RWPE2 (cell line): Measurements from ENCODE around the gene HBP1.
A peak's percentile ranks its signal among the peaks of the same experiment; 100 is the strongest.
"Not testable (repeated sequence)": the region's sequence is repeated elsewhere in the genome, so short reads cannot be mapped to it uniquely, and the experiment has no call there.

ENCODE experiments used
- ATAC-seq: fragments of 200-7000 bp; cut with Tn5 transposase; 3 replicates; pipeline ENCODE4 v1.9.1; 2021; ENCODE audit warnings: low read depth
- DNase-seq: peaks from one replicate; pipeline ENCODE4 v3.0.0-alpha.2; 2020; ENCODE audit warnings: low spot score
- H3K27ac ChIP-seq: fragments of 450-650 bp; 2 replicates; pipeline ENCODE4 v1.5.1; 2017; ENCODE audit warnings: mild to moderate bottlenecking; ENCODE audit not compliant: poor library complexity, severe bottlenecking
- H3K27me3 ChIP-seq: fragments of 250-450 bp; sonication (Bioruptor Pico); 2 replicates; pipeline ENCODE4 v1.5.1; 2021; ENCODE audit warnings: mild to moderate bottlenecking, moderate library complexity; ENCODE audit not compliant: insufficient read depth, poor library complexity, severe bottlenecking
- H3K36me3 ChIP-seq: fragments of 250-450 bp; sonication (Bioruptor Pico); 2 replicates; pipeline ENCODE4 v1.5.1; 2020; ENCODE audit warnings: low read depth, mild to moderate bottlenecking, moderate library complexity
- H3K4me1 ChIP-seq: fragments of 250-450 bp; sonication (Bioruptor Pico); 2 replicates; pipeline ENCODE4 v1.5.1; 2021; ENCODE audit warnings: mild to moderate bottlenecking, moderate library complexity; ENCODE audit not compliant: insufficient read depth, poor library complexity, severe bottlenecking
- H3K4me3 ChIP-seq: fragments of 250-450 bp; sonication (Bioruptor Pico); 2 replicates; pipeline ENCODE4 v1.5.1; 2021; ENCODE audit warnings: mild to moderate bottlenecking, moderate library complexity; ENCODE audit not compliant: severe bottlenecking
- H3K9me3 ChIP-seq: fragments of 250-450 bp; sonication (Bioruptor Pico); 2 replicates; pipeline ENCODE4 v1.5.1; 2021; ENCODE audit warnings: mild to moderate bottlenecking, moderate library complexity; ENCODE audit not compliant: severe bottlenecking
- CTCF ChIP-seq: fragments of 450-650 bp; IDR thresholded peaks from one replicate; pipeline ENCODE4 v1.5.1; 2017; ENCODE audit warnings: mild to moderate bottlenecking, moderate library complexity; ENCODE audit not compliant: poor library complexity, severe bottlenecking

Gene HBP1

GRCh38 chr7:107220356-107220755, 51.6 kb downstream of the HBP1 start:
- no peak for ATAC-seq
- Histone ChIP-seq H3K9me3 (no peaks in the 10 kb centered on the region), H3K4me1 (no peaks in the 10 kb centered on the region), H3K27ac (no peak overlapping the region), H3K4me3 (no peak overlapping the region), H3K36me3 (0 out of 2 replicates have a peak, but pooled peaks cover 5% of the 10 kb centered on the region), H3K27me3 (no peaks in the 10 kb centered on the region)
- DNase-seq: no peak
- TF ChIP-seq CTCF: no peak

GRCh38 chr7:107220806-107221205, 52.0 kb downstream of the HBP1 start:
- H3K4me1 ChIP-seq, DNase-seq, H3K27me3 ChIP-seq, H3K27ac ChIP-seq, H3K36me3 ChIP-seq, ATAC-seq, H3K4me3 ChIP-seq, H3K9me3 ChIP-seq: not testable (repeated sequence)

GRCh38 chr7:107224374-107225223, 55.8 kb downstream of the HBP1 start:
- Histone ChIP-seq H3K4me1 (no peaks in the 10 kb centered on the region), H3K36me3 (peaks cover 9% of the 10 kb centered on the region; the same call in 1 of the 2 replicates), H3K27me3 (no peaks in the 10 kb centered on the region), H3K27ac (no peak overlapping the region), H3K4me3 (no peak overlapping the region), H3K9me3 (no peaks in the 10 kb centered on the region)
- no peak for TF ChIP-seq CTCF
- ATAC-seq: no peak
- DNase-seq: no peak

- no peak for TF ChIP-seq CTCF
Observed at GRCh38 chr7:107228291-107228690, 59.5 kb downstream of the HBP1 start.

GRCh38 chr7:107230334-107230733, 61.5 kb downstream of the HBP1 start:
- no peak overlapping the region for H3K4me3 ChIP-seq
- ATAC-seq (peak; percentile 95), DNase-seq (no peak)
- H3K9me3 ChIP-seq: no peaks in the 10 kb centered on the region
- peak overlapping the region; percentile 93 for H3K27ac ChIP-seq
- peaks cover 12% of the 10 kb centered on the region; the same call in 1 of the 2 replicates for H3K36me3 ChIP-seq
- H3K27me3 ChIP-seq: no peaks in the 10 kb centered on the region
- peaks cover 43% of the 10 kb centered on the region for H3K4me1 ChIP-seq
- no peak for TF ChIP-seq CTCF

More at GRCh38 chr7:107228291-107228690, 59.5 kb downstream of the HBP1 start:
- DNase-seq (no peak), ATAC-seq (peak; percentile 17; the same call in 1 of the 3 replicates)
- Histone ChIP-seq H3K4me1 (peaks cover 30% of the 10 kb centered on the region), H3K36me3 (peaks cover 12% of the 10 kb centered on the region; the same call in 1 of the 2 replicates), H3K9me3 (no peaks in the 10 kb centered on the region), H3K4me3 (no peak overlapping the region), H3K27ac (no peak overlapping the region), H3K27me3 (no peaks in the 10 kb centered on the region)
